GM12865 (cell line): ENCODE data around the gene DCUN1D3.

Experiments
- DNase-seq: peaks from one replicate; pipeline ENCODE4 v3.0.0; 2010; ENCODE audit warnings: low read depth
- H3K4me3 ChIP-seq: 2 replicates; pipeline ENCODE4 v1.5.1; 2011; ENCODE audit warnings: mild to moderate bottlenecking, low read depth, low read length, control low read depth
- TF ChIP-seq, protein P1 (sequence below): IDR thresholded peaks from 2 replicates; pipeline ENCODE4 v1.5.1; 2011; ENCODE audit warnings: low read length, control low read depth, low read depth, inconsistent platforms; ENCODE audit not compliant: insufficient read depth; ENCODE audit errors: missing control alignments

Gene DCUN1D3

DNA sequence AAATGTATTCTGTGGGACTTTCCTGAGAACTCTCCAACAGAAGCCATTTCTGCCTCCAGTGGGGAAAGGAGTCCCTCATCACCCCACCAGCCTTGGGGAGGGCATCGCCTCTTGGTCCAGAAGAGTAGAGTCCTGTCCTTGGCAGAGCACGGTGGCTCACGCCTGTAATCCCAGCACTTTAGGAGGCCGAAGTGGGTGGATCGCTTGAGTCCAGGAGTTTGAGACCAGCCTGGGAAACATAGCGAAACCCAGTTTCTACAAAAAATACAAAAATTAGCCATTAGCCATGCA lies 41.4 kb upstream of the DCUN1D3 start:
- no peak overlapping the region for H3K4me3 ChIP-seq
- no peak for DNase-seq
- TF ChIP-seq, protein P1, sequence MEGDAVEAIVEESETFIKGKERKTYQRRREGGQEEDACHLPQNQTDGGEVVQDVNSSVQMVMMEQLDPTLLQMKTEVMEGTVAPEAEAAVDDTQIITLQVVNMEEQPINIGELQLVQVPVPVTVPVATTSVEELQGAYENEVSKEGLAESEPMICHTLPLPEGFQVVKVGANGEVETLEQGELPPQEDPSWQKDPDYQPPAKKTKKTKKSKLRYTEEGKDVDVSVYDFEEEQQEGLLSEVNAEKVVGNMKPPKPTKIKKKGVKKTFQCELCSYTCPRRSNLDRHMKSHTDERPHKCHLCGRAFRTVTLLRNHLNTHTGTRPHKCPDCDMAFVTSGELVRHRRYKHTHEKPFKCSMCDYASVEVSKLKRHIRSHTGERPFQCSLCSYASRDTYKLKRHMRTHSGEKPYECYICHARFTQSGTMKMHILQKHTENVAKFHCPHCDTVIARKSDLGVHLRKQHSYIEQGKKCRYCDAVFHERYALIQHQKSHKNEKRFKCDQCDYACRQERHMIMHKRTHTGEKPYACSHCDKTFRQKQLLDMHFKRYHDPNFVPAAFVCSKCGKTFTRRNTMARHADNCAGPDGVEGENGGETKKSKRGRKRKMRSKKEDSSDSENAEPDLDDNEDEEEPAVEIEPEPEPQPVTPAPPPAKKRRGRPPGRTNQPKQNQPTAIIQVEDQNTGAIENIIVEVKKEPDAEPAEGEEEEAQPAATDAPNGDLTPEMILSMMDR, result no peak

GRCh38 chr16:20940871-20941635 lies 40.9 kb upstream of the DCUN1D3 start:
- TF ChIP-seq, protein P1, result no peak
- DNase-seq, result no peak
- H3K4me3 ChIP-seq, result no peak overlapping the region

DNA sequence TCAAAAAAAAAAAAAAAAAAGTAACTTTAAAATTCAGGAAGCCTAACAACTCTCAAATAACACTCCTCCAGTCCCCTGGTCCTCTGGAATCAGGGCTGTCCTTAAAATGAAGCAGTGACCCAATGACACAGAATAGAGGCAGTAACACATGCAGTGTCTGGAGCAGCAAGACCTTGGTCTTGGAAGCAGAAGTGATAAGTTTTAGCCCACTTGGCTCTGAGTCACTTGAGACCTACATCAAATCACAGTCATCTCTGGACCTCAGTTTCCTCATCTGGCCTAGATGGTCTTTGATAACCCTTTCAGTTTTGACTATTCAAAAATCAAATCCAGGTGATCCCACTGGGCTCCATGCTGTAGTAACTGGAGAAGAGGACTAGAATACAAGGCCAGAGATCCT lies 39.5 kb upstream of the DCUN1D3 start:
- no peak overlapping the region for H3K4me3 ChIP-seq
- no peak for DNase-seq
- TF ChIP-seq, protein P1, result no peak

- H3K4me3 ChIP-seq, result no peak overlapping the region
- DNase-seq, result no peak
- TF ChIP-seq, protein P1, result no peak
Measured at GRCh38 chr16:20938426-20938825, 38.3 kb upstream of the DCUN1D3 start.

DNA sequence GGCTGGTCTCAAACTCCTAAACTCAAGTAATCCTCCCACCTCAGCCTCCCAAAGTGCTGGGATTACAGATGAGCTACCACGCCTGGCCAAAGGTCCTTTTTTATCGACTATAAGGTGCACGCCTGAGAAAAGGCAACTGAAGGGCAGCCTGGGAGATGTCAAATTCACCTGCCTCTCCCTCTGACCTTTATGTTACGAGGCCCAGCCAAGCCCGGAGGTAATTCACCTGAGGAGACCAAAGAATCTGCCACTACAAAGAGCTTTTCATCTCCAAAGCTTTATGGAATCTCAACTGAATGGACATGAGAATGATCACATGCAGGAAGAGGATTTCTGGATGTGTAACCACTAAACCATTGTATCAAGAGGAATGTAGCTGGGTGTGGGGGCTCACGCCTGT lies 37.6 kb upstream of the DCUN1D3 start:
- no peak for DNase-seq
- H3K4me3 ChIP-seq, result no peak overlapping the region
- TF ChIP-seq, protein P1, result no peak

- TF ChIP-seq, protein P1, result no peak
- no peak overlapping the region for H3K4me3 ChIP-seq
- no peak for DNase-seq
Measured at GRCh38 chr16:20933589-20933988, 33.4 kb upstream of the DCUN1D3 start.

DNA sequence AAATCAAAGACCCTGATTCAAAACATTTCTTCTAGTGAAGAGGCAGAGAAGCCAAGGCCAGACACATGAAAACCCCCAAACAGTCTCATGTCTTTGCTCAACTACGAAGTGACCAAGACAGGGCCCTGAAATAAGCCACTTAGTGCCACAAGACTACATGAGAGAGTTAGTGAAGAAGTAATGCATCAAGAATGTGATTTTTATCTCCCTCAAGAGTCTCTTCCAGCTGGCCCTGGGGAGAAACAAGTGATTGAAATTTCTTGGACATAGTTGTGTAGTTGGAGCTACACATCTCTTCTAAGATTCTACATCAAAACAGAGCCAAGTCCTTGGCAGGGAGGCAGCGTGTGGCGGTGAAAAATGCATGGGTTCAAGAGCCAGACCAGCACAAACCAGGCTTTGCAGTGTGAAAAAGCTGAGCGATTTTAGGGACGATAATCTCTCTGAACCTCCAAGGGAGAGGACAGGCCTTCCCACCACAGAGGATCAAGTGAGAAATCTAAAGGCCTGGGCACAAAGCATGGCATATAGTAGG lies 31.0 kb upstream of the DCUN1D3 start:
- no peak for DNase-seq
- TF ChIP-seq, protein P1, result no peak
- no peak overlapping the region for H3K4me3 ChIP-seq
